ENCODE measurements around the gene TWNK. TPM values are rescaled to one million over a fixed set of nuclear protein-coding genes. Genes with fewer than 3 reads are reported as not detected.

Gene TWNK
- total RNA-seq, 1 experiment from 2014 or later = 13.8 TPM

DNA sequence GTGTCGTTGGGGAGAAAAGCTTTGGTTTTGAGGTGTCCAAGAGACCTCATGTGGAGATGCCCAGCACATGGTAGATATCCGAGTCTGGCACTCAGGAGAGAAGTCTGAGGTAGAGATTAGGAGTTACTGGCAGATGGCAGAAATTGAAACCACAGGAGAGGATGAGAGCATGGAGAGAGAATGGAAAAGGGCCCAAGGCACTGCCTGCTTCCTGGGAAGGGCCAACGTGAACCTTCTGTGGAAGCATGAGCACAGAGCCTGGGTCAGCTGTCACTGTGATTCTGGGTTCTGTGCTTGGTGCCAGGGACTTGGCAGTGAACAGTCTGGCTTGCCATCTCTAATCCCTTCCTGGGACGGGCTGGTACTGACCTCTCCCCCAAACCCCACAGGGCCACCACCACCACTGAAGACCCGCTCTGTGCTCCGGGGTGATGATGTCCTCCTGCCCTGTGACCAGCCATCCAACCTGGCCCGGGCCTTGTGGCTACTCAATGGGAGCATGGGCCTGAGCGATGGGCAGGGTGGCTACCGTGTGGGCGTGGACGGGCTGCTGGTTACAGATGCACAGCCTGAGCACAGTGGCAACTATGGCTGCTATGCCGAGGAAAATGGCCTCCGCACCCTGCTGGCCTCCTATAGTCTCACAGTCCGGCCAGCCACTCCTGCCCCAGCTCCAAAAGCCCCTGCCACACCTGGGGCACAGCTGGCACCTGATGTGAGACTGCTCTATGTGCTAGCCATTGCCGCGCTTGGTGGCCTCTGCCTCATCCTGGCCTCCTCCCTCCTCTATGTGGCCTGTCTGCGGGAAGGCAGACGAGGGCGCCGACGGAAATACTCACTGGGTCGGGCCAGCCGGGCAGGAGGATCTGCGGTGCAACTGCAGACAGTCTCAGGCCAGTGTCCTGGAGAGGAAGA is 4.2 kb upstream of the TWNK start:
- no TSS peak for BruUV-seq (replicated peaks)
- no peaks in the 10 kb centered on the region for H3K4me1 Mint-ChIP-seq (ENCODE audit: low read depth, unreplicated experiment)
- no peak for DNase-seq
- TF ChIP-seq, protein P1, sequence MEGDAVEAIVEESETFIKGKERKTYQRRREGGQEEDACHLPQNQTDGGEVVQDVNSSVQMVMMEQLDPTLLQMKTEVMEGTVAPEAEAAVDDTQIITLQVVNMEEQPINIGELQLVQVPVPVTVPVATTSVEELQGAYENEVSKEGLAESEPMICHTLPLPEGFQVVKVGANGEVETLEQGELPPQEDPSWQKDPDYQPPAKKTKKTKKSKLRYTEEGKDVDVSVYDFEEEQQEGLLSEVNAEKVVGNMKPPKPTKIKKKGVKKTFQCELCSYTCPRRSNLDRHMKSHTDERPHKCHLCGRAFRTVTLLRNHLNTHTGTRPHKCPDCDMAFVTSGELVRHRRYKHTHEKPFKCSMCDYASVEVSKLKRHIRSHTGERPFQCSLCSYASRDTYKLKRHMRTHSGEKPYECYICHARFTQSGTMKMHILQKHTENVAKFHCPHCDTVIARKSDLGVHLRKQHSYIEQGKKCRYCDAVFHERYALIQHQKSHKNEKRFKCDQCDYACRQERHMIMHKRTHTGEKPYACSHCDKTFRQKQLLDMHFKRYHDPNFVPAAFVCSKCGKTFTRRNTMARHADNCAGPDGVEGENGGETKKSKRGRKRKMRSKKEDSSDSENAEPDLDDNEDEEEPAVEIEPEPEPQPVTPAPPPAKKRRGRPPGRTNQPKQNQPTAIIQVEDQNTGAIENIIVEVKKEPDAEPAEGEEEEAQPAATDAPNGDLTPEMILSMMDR (IDR thresholded peaks at IDR 0.05; ENCODE audit: unreplicated experiment) = no peak
- H3K27ac Mint-ChIP-seq (ENCODE audit: unreplicated experiment) = no peak overlapping the region
- CTCF ChIA-PET = interaction anchor here (0.6 kb wide), 1 partner anchor 101 kb away, joined by 3 read pairs; no protein-coding TSS in a partner anchor
- H3K9me3 Mint-ChIP-seq (ENCODE audit: low read depth, unreplicated experiment) = no peaks in the 10 kb centered on the region
- H3K36me3 Mint-ChIP-seq (ENCODE audit: insufficient read depth, unreplicated experiment) = peaks cover 26% of the 10 kb centered on the region
- intact Hi-C loops (cut with micrococcal nuclease; ENCODE audit: unreplicated experiment) = no loop called here
- no peaks in the 10 kb centered on the region for H3K27me3 Mint-ChIP-seq (ENCODE audit: unreplicated experiment)
- no peak overlapping the region for H3K4me3 Mint-ChIP-seq (ENCODE audit: low read depth, unreplicated experiment)

DNA sequence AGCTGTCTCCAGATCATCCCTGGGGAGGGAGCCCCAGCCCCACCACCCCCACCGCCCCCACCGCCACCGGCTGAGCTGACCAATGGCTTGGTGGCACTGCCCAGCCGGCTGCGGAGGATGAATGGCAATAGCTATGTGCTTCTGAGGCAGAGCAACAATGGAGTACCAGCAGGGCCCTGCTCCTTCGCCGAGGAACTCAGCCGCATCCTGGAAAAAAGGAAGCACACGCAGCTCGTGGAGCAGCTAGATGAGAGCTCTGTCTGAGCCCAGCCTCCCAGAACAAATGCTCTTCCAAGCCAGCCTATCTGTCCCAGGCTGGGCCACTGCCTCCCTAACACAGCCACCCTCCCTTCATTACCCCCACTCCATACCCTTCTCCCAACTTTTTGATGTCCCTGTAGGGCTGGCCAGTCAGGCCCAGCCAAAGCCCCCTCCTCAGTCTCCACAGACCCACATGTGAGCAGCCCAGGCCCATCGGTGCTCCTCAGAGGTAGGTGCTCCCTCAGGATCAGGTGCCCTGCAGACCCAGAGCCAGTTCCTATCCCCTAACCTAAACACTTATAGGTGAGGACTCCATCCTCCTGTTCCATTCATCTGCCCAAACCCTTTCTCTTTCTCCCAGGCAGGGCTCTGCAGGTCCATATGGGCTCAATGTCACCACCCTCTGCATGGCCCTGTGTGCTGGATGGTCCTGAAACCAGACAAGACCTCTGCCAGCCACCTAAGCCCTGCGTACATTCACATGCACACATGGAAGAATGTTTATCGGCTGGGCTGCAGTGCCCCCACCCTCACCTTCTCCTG is 3.3 kb upstream of the TWNK start:
- no peak overlapping the region for H3K27ac Mint-ChIP-seq (ENCODE audit: unreplicated experiment)
- no peak overlapping the region for H3K4me3 Mint-ChIP-seq (ENCODE audit: low read depth, unreplicated experiment)
- H3K36me3 Mint-ChIP-seq (ENCODE audit: insufficient read depth, unreplicated experiment) = peaks cover 23% of the 10 kb centered on the region
- CTCF ChIA-PET = interaction anchor here (0.6 kb wide), 1 partner anchor 100 kb away, joined by 3 read pairs; no protein-coding TSS in a partner anchor
- no peaks in the 10 kb centered on the region for H3K4me1 Mint-ChIP-seq (ENCODE audit: low read depth, unreplicated experiment)
- DNase-seq = no peak
- H3K9me3 Mint-ChIP-seq (ENCODE audit: low read depth, unreplicated experiment) = no peaks in the 10 kb centered on the region
- TF ChIP-seq, protein P1 (IDR thresholded peaks at IDR 0.05; ENCODE audit: unreplicated experiment) = no peak
- no peaks in the 10 kb centered on the region for H3K27me3 Mint-ChIP-seq (ENCODE audit: unreplicated experiment)
- intact Hi-C loops (cut with micrococcal nuclease; ENCODE audit: unreplicated experiment) = no loop called here
- no TSS peak for BruUV-seq (replicated peaks)

DNA sequence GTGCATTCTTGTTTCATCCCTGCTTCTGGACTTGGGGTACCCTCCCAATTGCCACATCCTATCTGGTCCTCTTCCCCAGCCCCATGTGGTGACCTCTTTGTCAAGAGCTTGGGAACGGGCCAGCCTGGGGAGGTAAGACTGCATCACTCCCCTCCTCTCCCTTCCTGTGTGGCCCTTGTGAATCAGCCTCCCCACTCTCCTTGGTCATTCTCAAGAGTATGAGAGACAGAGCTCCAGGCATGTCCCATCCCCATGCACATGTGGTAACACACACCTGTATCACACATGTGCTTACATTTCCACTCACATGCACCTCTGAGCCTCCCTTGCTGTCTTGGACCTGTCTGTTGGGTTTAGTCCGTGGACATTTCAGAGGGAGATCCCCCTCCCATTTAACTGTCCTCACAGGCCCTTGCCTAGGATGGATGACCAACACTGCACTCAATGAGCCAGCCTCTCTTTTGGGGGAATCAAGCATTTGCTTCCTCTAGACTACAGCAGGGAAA is 2.6 kb upstream of the TWNK start:
- Mint-ChIP-seq H3K4me3 (ENCODE audit: low read depth, unreplicated experiment) (no peak overlapping the region), H3K36me3 (ENCODE audit: insufficient read depth, unreplicated experiment) (peaks cover 21% of the 10 kb centered on the region), H3K9me3 (ENCODE audit: low read depth, unreplicated experiment) (no peaks in the 10 kb centered on the region), H3K27me3 (ENCODE audit: unreplicated experiment) (no peaks in the 10 kb centered on the region), H3K4me1 (ENCODE audit: low read depth, unreplicated experiment) (no peaks in the 10 kb centered on the region), H3K27ac (ENCODE audit: unreplicated experiment) (no peak overlapping the region)
- CTCF ChIA-PET = interaction anchor here (0.8 kb wide), 1 partner anchor 50 kb away, joined by 3 read pairs; no protein-coding TSS in a partner anchor
- no peak for DNase-seq
- BruUV-seq (replicated peaks) = no TSS peak
- TF ChIP-seq, protein P1 (IDR thresholded peaks at IDR 0.05; ENCODE audit: unreplicated experiment) = no peak
- intact Hi-C loops (cut with micrococcal nuclease; ENCODE audit: unreplicated experiment) = no loop called here

DNA sequence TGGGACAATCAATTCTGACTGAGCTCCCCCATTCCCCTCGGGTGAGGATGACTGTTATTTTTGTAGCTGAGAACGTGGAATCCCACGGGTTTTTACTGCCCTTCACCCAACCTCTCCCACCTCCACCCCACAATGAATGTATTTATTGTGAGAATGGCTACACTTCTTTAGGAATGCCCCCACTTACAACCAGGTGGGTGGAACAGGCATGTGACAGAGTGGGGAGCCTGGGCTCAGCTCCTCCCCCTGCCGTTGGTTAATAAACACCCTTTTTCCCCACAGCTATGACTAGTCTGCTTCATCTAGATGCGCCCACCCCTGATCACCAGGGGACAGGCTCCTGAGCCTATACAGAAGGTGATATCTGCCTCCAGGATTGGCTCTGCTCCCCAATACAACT is 2.0 kb upstream of the TWNK start:
- Mint-ChIP-seq H3K4me3 (ENCODE audit: low read depth, unreplicated experiment) (no peak overlapping the region), H3K27ac (ENCODE audit: unreplicated experiment) (no peak overlapping the region), H3K4me1 (ENCODE audit: low read depth, unreplicated experiment) (no peaks in the 10 kb centered on the region), H3K36me3 (ENCODE audit: insufficient read depth, unreplicated experiment) (peaks cover 21% of the 10 kb centered on the region), H3K9me3 (ENCODE audit: low read depth, unreplicated experiment) (no peaks in the 10 kb centered on the region), H3K27me3 (ENCODE audit: unreplicated experiment) (no peaks in the 10 kb centered on the region)
- intact Hi-C loops (cut with micrococcal nuclease; ENCODE audit: unreplicated experiment) = no loop called here
- TF ChIP-seq, protein P1 (IDR thresholded peaks at IDR 0.05; ENCODE audit: unreplicated experiment) = no peak
- no TSS peak for BruUV-seq (replicated peaks)
- DNase-seq = no peak
- CTCF ChIA-PET = interaction anchor here (0.8 kb wide), 1 partner anchor 51 kb away, joined by 3 read pairs; no protein-coding TSS in a partner anchor
